Raji (cell line): ENCODE results near the gene HDHD5.

ENCODE experiments used
- POLR2A ChIP-seq: IDR thresholded peaks from 2 replicates; pipeline ENCODE4 v1.6.1; 2011; ENCODE audit warnings: low read depth, low read length, control low read depth; ENCODE audit not compliant: insufficient read depth

The HDHD5 gene

GRCh38 chr22:17158568-17159503 lies at the start of gene HDHD5:
HDHD5 (minus strand) TSS chr22:17159277; CDS start chr22:17159251, 26 bp downstream.
- TF ChIP-seq POLR2A: peak; percentile 60

GRCh38 chr22:17205432-17205831 lies 46.4 kb upstream of the HDHD5 start:
- TF ChIP-seq POLR2A: no peak

DNA sequence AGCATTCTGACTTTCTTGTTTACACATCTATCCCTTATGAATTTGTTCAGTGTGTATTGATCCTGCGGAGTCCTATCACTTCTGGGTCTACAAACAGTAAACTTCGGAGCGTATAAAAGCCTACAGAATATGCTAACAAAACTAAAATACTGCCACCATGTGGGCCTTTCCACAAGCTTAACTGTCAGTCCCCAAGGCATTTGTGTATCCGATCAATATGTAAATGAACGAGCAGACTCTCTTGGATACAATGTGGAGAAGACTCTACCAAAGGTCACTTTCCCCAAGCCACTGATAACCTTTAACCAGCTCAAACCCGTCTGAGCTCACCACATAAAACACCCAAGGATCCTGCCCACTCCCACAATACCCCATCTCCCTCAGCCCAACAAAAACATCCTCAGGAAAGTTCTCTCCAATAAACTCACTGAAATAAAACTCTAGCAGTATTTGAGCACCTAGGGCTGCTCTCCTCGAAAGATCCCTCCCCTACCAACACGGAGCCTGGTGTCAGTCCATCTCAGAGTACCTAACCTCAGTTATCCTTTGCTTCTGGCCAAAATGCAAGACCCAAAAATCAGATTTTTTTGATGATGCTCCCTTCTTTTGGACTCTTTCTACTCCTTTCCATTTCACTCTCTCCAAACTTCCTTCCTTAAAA lies 42.3 kb upstream of the HDHD5 start:
- no peak for TF ChIP-seq POLR2A

DNA sequence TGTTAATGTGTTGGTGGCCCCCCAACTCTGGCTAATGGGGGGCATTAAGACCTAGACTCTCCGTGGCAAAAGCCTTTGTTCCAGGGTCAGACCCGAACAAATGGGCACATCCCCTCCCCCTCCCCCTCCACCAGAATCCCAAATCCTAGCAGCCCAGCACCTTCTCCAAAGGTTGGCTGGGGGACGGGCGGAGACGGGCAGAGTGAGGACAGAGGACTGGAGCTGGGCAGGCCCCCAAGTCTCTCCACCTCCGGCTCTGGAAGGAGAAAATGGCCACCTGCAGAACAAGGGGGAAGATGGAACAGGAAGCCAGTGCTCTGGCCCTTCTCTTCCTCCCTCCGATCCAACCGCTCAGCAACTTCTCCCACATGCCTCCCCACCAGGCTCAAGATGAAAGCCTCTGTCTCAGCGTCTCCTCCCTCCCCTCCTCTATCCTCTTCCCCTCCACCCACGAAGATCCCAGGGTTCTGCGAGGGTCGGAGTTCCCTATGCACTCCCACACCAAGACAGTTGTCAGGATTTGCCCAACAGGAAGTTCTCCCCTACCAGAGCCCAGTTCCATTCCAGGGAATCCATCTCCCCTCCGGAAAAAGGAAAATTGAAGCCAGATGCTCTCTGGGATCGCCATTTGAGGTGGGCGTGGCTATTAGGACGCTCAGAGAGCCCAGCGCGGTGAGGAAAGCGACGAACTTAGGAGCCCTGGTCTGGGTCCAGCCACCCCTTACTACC lies 40.1 kb upstream of the HDHD5 start:
- no peak for TF ChIP-seq POLR2A

DNA sequence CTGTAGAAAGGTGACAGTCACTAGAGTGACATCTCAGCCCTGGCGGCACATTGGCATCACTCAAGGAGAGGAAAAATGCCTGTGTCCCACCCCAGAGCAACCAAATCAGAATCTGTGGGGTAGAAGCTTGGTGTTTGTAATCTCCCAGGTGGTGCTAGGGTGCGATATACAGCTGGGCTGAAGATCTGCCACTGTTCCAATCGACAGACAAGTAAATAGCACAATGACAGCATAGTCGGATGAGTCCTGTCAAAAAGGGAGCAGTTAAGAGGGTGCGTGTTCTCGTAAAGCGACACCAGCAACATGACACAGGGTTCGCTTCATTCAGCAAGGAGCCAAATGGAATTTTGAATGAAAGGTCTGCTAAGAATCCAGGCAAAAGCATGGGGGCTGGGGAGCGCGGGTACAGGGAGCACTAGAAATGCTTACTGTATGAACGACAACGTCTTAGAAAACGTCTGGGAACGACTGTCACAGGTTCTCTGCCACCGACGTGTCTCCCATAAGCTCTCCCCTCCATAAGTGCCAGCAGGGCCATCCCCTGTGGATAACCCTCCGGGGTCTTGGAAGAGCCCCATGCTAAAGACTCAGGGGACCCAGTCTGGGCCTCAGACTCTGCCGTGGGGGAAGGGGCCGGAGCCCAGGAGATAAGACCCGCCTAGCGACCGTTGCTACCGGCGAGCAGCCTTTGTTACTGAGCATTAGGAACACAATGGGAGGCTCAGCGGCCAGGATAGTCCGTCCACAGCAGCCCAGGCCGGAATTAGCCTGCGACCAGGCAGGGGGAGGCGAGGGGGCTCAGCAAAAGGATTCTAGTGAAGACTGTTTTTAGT lies 39.3 kb upstream of the HDHD5 start:
- TF ChIP-seq POLR2A: no peak

DNA sequence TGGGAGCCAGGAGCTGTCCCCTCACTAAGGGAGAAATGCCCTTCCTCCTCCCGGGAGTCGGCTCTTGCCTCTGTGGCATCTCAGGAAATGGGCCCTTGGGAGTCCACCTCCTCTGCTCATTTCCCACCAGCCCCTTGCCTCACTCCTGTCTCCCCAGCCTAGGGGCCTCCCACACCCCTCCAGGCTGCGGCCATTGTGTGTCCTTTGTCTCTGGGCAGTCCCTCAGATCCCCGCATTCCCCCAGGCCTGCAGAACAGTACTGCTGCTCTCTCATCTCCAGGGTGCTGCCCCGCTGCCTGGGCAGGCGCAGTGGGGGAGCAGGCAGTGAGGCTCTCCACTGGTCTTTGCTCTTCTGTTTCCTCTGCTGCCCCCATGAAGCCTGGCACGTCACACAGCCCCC lies 35.1 kb upstream of the HDHD5 start:
- TF ChIP-seq POLR2A: no peak

- no peak for TF ChIP-seq POLR2A
Observed at GRCh38 chr22:17192186-17192585, 33.1 kb upstream of the HDHD5 start.

DNA sequence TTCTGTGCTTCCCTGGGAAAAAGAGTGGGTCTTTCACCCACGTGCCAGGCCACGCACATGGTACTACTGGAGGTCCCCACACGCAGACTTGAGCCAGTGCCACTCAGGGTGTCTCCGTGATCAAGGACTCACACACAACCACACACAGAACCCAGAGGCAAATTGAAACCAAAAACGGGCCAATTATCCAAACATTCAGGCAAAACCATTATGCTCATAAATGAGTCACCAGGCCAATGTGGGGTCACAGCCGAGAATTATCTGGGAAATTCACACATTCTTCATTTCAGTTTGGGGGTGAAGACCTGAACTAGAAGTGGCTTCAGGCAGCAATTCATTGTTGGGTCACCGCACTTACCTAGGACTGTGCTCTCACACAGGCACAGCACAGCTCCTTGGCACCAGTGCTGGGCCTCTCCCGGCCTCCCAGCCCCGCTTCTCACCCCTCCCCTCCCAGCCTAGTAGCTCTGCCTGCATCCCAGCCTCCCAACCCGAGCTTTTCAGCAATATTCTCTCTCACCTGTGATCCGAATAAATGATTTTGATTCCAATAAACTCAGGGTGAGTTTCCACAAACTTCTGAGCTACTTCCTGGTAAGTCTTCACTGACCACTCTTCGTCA lies 32.2 kb upstream of the HDHD5 start:
- TF ChIP-seq POLR2A: no peak

- no peak for TF ChIP-seq POLR2A
Observed at GRCh38 chr22:17190702-17191101, 31.6 kb upstream of the HDHD5 start.

DNA sequence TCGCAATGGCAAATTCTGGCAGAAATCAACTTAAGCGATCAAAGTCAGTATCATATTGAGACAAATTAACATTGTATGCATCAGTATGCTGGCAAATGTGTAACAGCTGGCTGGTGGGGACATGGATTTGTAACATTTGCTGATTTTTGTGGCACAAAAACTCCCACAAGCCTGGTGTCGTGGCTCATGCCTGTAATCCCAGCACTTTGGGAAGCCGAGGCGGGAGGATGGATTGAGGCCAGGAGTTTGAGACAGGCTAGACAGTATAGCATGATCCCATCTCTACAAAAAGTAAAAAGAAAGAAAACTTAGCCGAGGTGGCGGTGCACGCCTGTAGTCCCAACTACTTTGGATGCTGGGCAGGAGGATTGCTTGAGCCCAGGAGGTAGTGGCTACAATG lies 17.6 kb upstream of the HDHD5 start:
- no peak for TF ChIP-seq POLR2A

GRCh38 chr22:17172029-17172833 lies 13.2 kb upstream of the HDHD5 start:
- TF ChIP-seq POLR2A: no peak

DNA sequence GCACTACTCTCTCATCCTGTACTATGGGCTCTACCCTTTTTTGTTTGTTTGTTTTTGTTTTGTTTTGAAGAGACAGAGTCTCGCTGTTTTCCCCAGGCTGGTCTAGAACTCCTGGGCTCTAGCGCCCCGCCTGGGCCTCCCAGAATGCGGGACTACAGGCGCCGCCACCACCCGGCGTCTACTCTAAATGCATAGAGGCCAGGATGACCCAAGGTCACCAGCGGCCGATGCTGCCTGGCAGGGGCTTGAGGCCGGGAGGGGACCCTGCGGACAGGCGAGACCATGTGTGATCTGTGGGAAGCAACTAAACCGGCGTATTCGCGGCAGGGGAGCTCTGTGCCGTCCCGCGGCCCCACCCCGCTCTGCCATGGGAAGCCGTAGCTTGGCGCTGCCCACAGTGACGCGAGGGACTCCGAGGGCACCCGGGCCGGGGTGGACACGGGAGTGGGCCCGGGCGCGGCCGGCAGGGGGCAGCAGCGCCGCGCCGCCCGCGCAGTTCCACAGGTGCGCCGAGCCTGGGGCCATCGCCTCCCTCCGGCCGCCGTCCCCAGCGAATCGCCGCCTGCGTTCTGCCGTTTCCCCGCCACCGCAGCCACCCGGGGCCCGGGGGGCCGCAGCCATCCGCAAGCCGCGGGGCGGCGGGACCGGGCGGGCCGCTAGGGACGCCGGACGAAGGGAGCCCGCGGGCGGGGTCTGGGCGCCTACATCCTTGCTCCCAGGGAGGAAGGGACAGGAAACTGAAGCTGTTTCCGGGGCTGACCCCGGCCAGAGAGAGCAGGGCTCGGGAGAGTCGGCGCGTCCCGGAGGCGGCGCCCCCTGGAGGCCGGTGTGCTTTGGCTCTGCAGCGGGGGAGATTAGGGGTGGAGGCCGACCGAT lies 12.3 kb upstream of the HDHD5 start:
- TF ChIP-seq POLR2A: peak; percentile 41; the same call in 1 of the 2 replicates
